Muscle of leg (tissue), 11 donors: ENCODE data around the gene USP9Y. TPM values are rescaled to one million over a fixed set of nuclear protein-coding genes. Genes with fewer than 3 reads are reported as not detected.

Source experiments
- DNase-seq: peaks from one replicate; pipeline ENCODE4 v3.0.0; 2013
- H3K27ac ChIP-seq: one replicate; pipeline ENCODE4 v1.5.1; 2013; ENCODE audit warnings: mild to moderate bottlenecking, low read length, control low read depth
- H3K27me3 ChIP-seq: one replicate; pipeline ENCODE4 v1.6.1; 2013; ENCODE audit warnings: low read length; ENCODE audit not compliant: control insufficient read depth, insufficient read depth
- H3K36me3 ChIP-seq: one replicate; pipeline ENCODE4 v1.6.1; 2013; ENCODE audit warnings: low read length; ENCODE audit not compliant: control insufficient read depth, insufficient read depth
- H3K4me1 ChIP-seq: one replicate; pipeline ENCODE4 v1.6.1; 2013; ENCODE audit warnings: low read length; ENCODE audit not compliant: control insufficient read depth, insufficient read depth
- H3K4me3 ChIP-seq: one replicate; pipeline ENCODE4 v1.5.1; 2013; ENCODE audit warnings: low read length, control low read depth
- H3K9me3 ChIP-seq: replicated peaks from 2 replicates; pipeline ENCODE4 v1.6.1; 2013; ENCODE audit warnings: low read depth, low read length; ENCODE audit not compliant: control insufficient read depth
- WGBS: methylation state at CpG from one replicate; pipeline ENCODE4 v1.1.5; 2013; ENCODE audit warnings: missing lambda C conversion rate; ENCODE audit not compliant: insufficient coverage; 5-methylcytosine and 5-hydroxymethylcytosine counted together
- polyA plus RNA-seq, 8 donors: library from polyadenylated mRNA; unstranded; fragments of 120-200 nt; gene quantifications; one replicate each; pipeline versions ENCODE4 v1.2.1 to v1.2.3, GENCODE V29; 2013; ENCODE audit warnings: inconsistent platforms in 1 of 8, low replicate concordance in 1 of 8; ENCODE audit not compliant: insufficient read length in 8 of 8, insufficient read depth in 1 of 8
- total RNA-seq: library from RNA; stranded (reverse); fragments of 120-200 nt; gene quantifications from one replicate; pipeline ENCODE4 v1.2.4, GENCODE V29; 2013

The USP9Y gene
- total and polyA plus RNA-seq, 9 donors = 20.7 to 40.7 (median 26.0) TPM; not detected in 1

- Histone ChIP-seq H3K4me3 (no peak overlapping the region), H3K27ac (no peak overlapping the region), H3K27me3 (no peaks in the 10 kb centered on the region), H3K36me3 (no peaks in the 10 kb centered on the region), H3K9me3 (no peaks in the 10 kb centered on the region), H3K4me1 (no peaks in the 10 kb centered on the region)
- DNase-seq = no peak
- no CpG with 5 or more reads among the region's 3 CpGs for WGBS
Observed at GRCh38 chrY:12846793-12847192, 145.8 kb downstream of the USP9Y start.

- H3K27me3 ChIP-seq = no peaks in the 10 kb centered on the region
- H3K4me1 ChIP-seq = no peaks in the 10 kb centered on the region
- DNase-seq = no peak
- no peaks in the 10 kb centered on the region for H3K9me3 ChIP-seq
- H3K27ac ChIP-seq = no peak overlapping the region
- no peaks in the 10 kb centered on the region for H3K36me3 ChIP-seq
- H3K4me3 ChIP-seq = no peak overlapping the region
Observed at GRCh38 chrY:12855791-12856275, 154.8 kb downstream of the USP9Y start.

- Histone ChIP-seq H3K4me3 (no peak overlapping the region), H3K9me3 (no peaks in the 10 kb centered on the region), H3K27ac (no peak overlapping the region), H3K27me3 (no peaks in the 10 kb centered on the region), H3K4me1 (no peaks in the 10 kb centered on the region), H3K36me3 (no peaks in the 10 kb centered on the region)
- no peak for DNase-seq
- WGBS = no CpG with 5 or more reads among the region's 2 CpGs
Observed at GRCh38 chrY:12867960-12868359, 166.9 kb downstream of the USP9Y start.

- H3K4me3 ChIP-seq = no peak overlapping the region
- H3K36me3 ChIP-seq = no peaks in the 10 kb centered on the region
- no peaks in the 10 kb centered on the region for H3K27me3 ChIP-seq
- no peaks in the 10 kb centered on the region for H3K4me1 ChIP-seq
- no peak overlapping the region for H3K27ac ChIP-seq
- H3K9me3 ChIP-seq = no peaks in the 10 kb centered on the region
- no peak for DNase-seq
Observed at GRCh38 chrY:12896973-12897372, 195.9 kb downstream of the USP9Y start.

DNA sequence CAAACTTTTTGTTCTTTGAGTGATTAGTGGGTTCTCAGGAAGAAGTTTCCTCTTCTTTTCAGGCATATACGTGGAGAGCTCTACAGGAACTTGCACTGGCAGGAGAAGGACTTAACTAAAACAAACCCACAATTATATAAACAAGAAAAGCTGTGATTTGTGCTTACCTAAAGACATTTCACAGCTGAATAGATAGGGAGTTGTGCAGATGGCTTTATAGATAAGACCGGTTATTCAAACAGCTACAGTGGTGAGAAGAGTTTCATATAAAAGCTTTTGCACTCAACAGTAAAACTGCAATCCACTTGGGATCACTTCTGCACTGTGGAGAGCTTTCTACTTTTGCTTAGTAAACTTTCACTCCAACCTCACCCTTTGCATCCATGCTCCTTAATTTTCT is 197.6 kb downstream of the USP9Y start:
- DNase-seq = no peak
- no peaks in the 10 kb centered on the region for H3K9me3 ChIP-seq
- no CpG with 5 or more reads among the region's 2 CpGs for WGBS
- H3K36me3 ChIP-seq = no peaks in the 10 kb centered on the region
- no peak overlapping the region for H3K4me3 ChIP-seq
- no peaks in the 10 kb centered on the region for H3K4me1 ChIP-seq
- H3K27ac ChIP-seq = no peak overlapping the region
- no peaks in the 10 kb centered on the region for H3K27me3 ChIP-seq

DNA sequence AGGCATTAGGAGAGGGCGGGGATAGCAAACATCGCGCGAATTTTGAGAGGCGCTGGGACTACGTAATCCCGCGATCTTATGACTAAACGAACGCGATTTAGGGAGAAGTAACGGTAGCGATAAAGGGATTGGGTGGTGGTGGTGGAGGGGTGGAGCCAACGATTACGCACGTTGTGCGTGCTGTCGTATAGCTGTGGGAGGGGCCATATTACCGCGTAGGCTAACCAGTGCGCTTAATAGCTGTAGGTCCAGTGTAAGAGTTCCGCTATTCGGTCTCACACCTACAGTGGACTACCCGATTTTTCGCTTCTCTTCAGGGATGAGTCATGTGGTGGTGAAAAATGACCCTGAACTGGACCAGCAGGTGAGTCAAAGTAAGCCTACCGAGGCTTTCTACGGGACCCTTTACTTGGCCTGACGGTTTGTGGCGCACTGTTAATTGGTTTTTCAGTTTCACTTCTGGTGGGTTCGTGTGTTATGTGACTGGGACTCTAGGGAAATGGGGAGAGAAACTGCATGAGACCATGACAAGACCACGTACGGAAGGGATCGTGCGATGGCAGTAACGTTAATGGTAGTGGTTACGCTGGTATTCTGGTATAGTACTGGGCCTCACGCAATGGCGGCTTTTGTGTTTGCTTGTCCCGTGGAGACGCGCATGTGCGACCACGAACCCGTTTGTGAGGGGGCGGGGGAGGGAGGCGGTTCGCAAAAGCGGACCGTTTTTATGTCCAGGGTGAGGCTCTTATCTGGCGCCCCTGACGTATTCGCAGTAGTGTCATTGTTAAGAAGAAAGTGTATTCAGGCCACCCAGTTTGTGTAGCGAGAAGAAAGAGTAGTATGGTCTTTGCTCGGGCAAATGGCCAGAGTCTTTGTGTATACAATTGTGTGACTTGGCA is 203.8 kb downstream of the USP9Y start, which contains the start of gene DDX3Y:
Gene DDX3Y (plus strand): TSS at position 251 of the 899 bp plus-strand sequence. CDS start 69 bp downstream, at position 320.
- Histone ChIP-seq H3K4me1 (no peaks in the 10 kb centered on the region), H3K27ac (no peak within 1 kb of the TSS), H3K27me3 (no peaks in the 10 kb centered on the region), H3K36me3 (no peaks in the 10 kb centered on the region), H3K4me3 (no peak within 1 kb of the TSS), H3K9me3 (no peaks in the 10 kb centered on the region)
- WGBS = no CpG with 5 or more reads among the region's 54 CpGs
- DNase-seq = no peak

DNA sequence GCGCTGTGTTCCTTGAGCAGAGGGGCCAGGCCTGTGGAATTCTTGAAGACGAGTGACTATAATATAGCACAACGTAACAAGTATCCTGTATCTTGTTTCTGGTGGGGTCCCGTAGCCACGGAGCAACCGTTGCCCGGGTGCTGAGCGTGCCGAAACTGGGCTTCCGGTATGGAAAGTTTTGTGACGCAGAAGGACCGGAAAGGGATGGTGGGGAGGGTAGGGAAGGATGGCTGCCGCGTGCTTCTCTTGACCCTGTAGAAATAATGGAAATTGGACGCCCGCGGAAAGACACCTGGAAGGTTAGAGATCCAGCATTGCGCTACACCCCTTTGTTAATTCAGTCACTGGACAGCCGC is 204.5 kb downstream of the USP9Y start:
- no peaks in the 10 kb centered on the region for H3K4me1 ChIP-seq
- no peaks in the 10 kb centered on the region for H3K36me3 ChIP-seq
- H3K27me3 ChIP-seq = no peaks in the 10 kb centered on the region
- H3K27ac ChIP-seq = no peak overlapping the region
- H3K4me3 ChIP-seq = no peak overlapping the region
- no CpG with 5 or more reads among the region's 19 CpGs for WGBS
- DNase-seq = no peak
- no peaks in the 10 kb centered on the region for H3K9me3 ChIP-seq

DNA sequence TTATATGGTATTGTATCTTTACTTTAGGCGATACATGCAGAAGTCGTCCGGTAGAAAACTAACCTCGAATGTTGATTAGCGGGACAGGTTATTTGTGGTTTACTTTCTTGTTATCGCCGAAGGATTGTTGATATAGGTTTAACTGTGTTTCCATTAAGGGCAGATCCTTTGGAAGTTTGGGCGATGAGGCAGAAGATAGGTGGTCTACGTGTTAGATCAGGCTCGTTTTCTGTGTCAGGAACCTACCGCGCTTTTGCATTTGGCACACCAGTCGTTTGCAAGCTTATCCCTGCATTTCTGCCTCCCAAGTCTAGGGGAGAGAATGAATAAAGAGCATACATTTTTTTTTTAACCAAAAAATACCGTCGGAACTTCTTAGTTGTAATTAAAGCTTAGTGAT is 204.9 kb downstream of the USP9Y start:
- no peaks in the 10 kb centered on the region for H3K27me3 ChIP-seq

More for the DNA sequence above, 204.9 kb downstream of the USP9Y start:
- Histone ChIP-seq H3K36me3 (no peaks in the 10 kb centered on the region), H3K4me1 (no peaks in the 10 kb centered on the region), H3K9me3 (no peaks in the 10 kb centered on the region), H3K4me3 (no peak overlapping the region), H3K27ac (no peak overlapping the region)
- no peak for DNase-seq
- WGBS = no CpG with 5 or more reads among the region's 15 CpGs

Other genes with a start within 250 kb of the USP9Y start
- gene DDX3Y, start 203.6 kb downstream of the USP9Y start, total RNA-seq = not detected
- gene DDX3Y, start 203.6 kb downstream of the USP9Y start, polyA plus RNA-seq = 10 to 100 TPM; 42.5 to 68.9 (median 62.6) TPM